Globus pallidus (tissue), 1 donor: ENCODE measurements around the gene LY6G5B.
A peak's percentile ranks its signal among the peaks of the same experiment; 100 is the strongest.

ENCODE experiments used
- DNase-seq: peaks from one replicate; pipeline ENCODE4 v3.0.0-alpha.2; 2015; ENCODE audit warnings: low spot score

LY6G5B gene

DNA sequence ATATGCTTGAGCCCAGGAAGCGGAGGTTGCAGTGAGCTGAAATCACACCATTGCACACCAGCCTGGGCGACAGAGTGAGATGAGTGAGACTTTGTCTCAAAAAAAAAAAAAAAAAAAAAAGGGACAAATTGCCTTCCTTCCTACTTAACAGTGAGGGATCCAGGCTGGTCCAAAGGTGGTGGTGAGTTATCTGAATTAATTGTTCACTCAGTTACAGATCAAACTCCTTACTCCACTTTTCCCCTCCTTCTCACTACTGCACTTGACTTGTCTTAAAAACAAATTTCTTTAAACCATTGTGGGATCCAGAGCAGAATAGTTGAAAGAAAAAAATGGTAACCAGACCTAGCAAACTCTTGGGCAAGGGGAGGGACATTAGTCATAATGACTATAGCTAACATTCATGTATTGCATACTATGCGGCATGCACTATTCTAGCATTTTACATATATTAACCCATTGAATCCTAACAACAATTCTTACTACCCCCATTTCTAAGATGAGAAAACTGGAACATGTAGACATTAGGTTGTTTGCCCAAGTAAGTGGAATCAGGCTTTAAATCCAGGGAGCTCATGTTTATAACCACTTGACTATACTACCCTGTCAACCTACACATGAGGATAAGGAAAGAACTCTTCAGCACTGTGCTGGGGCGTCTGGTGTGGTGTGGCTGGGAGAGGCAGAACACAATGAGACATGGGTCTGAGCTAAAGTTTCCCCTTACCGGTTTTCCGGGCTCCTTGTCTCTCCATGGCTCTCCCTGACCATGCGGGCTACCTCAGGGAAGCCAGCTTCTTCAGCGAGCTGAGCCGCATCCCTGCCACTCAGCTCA lies 6.4 kb upstream of the LY6G5B start:
- no peak for DNase-seq

DNA sequence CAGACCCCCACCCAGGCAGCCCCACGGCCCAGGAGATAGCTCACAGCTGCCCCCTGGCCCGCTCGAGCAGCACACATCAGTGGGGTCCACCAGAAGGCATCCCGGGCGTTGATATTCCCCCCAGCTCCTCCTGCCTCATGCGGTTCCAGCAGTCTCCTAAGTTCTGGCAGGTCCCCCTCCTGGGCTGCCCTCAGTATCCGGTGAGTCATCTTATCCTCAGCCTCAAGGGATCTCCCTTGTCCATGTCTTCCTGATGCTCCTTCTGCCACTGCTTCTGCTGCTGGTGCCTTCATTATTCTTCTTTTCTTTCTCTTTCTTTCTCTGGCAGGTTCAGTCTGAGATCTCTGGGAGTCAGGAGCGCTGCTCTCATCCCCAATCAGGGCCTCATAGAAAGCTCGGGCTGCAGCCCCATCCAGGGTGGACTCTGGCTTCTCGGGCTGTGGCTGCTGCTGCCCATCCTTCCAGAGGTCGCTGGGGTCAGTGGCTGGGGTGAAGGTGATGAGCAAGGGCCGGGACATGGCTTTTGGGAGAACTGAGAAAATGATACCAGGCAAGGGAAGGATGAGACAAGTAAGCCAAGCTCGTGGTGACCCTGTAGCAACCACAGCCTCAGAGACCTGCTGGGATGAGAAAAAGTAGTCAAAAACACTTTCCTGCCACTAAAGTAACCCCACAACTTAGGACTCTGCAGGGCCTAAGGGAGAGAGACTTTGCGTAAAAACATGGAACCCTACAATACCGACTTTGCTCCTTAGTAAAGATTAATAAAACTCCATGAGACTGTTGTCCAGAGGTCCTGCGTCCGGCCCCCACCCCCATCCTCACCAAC lies 5.6 kb upstream of the LY6G5B start:
- no peak for DNase-seq

DNA sequence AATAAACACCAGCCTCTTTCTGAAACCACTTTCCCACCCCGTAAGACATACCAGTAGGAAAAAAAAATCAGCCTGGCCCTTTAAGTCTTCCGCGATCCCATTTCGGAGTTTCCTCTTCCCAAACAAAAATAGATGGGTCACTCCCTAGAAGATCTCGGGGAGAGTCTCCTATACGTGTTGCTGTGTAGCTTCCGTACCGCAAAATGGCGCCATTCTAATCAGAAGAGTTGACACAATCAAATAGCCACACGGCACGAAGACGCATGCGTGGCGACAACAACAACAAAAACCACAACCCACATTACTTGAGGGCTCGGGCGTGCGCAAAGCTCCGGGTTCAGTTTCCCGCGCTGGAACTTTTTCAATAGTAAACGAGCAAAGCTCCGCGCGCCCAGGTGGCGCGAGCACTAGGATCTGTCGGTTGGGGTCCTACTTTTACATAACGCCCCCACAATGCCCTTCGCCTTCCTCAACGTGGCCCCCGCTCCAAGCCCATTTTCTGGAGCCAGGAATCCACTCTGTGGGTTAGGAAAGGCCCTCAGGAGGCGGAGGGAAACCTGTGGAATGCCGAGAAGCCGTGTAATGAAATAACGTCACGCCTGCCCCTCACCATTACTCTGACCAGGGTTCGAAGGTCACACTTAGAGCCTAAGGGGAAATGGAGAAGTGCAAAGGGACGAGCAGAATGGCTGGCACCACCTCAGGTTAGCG lies 4.8 kb upstream of the LY6G5B start, which contains the start of gene GPANK1:
TSS of gene GPANK1 (minus strand) at position 208 of the 711 bp plus-strand sequence. CDS start 519 bp downstream, outside the sequence.
- DNase-seq: peak; percentile 94

DNA sequence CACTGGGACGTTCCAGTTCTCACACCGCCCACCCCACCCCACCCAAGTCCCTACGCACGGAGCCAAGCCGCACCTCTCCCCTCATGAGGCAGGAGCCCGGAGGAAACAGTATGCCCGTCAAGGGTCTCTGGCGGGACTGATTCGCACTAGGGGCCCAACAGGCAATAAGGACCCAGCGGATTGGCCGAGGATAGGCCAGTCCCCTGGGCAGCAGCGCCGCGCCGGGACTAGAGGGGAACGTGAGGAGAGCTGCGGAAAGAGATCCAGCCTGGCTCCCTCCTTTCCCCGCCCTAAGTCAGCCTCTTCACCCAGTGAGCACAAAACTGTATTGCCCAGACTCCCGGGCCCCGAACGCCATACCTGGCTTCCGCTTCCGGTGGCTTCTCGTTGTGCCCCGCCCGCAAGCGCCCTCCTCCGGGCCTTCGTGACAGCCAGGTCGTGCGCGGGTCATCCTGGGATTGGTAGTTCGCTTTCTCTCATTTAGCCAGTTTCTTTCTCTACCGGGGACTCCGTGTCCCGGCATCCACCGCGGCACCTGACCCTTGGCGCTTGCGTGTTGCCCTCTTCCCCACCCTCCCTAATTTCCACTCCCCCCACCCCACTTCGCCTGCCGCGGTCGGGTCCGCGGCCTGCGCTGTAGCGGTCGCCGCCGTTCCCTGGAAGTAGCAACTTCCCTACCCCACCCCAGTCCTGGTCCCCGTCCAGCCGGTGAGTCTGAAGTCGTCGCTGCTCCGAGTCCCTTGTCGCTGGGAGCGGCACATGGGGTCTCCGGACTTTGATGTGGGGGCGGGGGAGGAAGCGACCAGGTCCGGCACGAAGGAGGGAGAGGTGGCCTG lies 4.1 kb upstream of the LY6G5B start, which contains the start of gene CSNK2B:
TSS of gene CSNK2B (plus strand) at position 580 of the 836 bp plus-strand sequence. CDS start 752 bp downstream, outside the sequence.
- peak; percentile 99 for DNase-seq

DNA sequence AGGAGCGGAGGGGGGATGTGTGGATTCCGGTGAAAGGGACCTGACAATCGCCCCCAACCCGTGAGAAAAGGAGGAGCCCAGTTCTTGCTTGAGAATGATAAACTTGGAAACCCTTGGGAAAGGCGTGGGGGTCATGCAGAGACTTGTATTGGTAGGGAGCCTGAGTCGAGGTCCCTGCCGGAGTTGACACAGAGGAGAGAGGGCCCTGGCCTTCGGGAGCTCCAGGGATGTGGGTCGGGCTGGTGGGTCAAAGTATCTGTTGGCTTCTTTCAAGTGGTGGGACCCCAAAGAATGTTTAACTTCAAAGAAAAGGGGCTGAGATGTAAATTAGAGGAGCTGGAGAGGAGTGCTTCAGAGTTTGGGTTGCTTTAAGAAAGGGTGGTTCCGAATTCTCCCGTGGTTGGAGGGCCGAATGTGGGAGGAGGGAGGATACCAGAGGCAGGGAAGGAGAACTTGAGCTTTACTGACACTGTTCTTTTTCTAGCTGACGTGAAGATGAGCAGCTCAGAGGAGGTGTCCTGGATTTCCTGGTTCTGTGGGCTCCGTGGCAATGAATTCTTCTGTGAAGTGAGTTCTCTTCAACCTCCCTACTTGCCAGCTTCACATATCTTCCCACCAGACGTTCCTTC lies 3.3 kb upstream of the LY6G5B start:
- no peak for DNase-seq

DNA sequence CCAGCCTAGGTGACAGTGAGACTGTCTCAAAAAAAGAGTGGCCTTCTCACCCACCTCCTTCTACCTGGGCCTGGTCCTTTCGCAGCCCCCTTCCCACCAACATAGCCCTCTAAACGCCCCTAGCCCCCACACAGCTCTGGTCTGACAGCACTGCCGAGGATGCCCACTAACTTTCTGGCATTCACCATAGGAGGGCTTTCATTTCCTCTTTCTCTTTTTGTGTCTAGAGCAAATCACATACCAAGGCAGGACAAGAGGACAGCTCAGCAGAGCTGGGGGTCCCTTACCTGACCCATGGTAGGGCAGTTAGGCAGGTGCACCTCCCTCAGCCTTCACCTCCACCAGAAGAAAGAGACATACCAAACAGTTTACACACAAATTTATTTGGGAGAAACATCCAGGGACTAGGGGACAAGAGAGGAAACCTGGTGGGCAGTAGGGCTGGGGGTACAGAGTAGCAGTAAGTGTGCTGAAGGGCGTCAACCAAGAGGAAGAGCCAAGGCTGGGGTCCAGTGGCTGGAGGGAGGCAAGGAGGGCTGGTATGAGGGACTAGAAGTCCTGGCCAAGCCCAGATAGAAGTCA lies 6.6 kb downstream of the LY6G5B start:
- DNase-seq: no peak

DNA sequence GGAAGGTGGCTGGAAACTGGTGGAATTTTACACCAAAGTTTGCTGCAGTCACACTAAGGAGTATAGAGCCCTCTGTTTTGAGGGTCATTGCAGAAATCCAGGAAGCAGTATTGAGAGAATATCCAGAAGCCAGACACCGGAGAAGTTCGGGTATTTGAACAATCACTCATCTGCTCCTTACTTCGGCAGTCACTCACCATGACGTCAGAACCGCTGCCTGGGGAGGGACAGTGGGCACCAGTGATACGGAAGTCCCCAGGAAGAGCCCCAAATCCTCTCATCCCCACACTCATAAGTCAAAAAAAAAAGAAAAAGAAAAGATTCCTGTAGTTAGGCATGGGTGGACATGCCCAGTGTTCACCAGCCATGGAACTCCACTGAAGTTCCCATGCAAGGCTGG lies 7.1 kb downstream of the LY6G5B start:
- DNase-seq: no peak

DNA sequence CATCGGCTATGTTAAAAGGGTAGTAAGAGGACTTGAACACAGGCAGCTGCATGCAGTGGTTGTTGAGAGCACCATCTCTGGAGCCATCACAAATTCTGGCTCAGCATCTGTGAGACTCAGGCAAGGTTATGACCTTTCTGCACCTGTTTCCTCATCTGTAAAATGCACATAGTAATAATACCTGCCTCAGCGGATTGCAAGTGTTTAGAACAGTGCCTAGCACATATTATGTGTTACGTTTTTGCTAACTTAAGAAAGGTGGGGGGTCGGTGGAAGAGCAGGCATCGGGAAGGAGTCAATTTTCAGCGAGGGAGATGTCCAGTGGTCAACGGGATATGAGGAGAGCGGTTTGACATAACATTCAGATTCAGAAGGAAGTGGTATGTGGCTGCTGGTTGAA lies 8.2 kb downstream of the LY6G5B start:
- DNase-seq: no peak

DNA sequence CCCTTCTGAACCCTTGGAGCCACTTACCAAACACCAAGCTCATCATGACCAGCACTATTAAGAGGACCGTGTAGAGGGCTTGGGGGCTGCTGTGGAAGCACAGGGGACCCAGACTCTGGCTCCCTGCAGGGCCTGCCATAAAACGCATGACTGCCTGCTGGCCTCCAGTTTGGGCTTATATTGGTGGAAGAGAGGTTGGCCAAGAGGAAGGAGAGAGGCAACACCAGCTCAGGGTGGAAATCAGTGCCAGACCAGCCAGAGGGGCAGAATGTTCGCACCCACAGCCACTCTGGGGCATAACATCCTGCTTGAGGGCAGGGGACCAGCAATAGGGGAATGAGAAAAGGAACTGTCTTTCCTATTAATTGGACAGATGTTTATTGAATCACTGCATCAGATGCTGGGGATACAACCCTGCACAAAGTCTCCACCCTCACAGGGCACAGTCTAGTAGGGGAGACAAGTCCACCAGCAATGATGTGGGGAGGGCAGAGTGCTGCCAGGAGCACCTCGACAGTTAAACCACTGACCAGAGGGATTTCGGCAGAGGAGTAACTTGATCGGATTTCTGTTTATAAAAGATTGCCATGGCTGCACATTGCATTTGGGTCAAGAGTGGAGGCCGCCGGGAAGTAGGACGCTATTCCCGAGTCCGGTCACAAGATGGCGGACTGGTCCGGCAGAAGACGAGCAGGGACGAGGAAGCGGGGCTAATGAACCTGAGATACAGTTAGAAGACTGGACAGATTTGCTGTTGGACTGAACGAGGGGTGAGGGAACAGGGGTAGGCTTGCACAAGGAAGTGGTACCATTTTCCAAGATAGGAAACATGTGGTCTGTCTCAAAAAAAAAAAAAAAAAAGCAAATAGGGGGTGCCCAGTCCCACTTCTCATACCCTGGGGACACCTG lies 10.7 kb downstream of the LY6G5B start, which contains the start of gene LY6G5C:
TSS of gene LY6G5C (minus strand) at position 842 of the 909 bp plus-strand sequence. CDS start at position 148, 694 bp downstream.
- peak; percentile 63 for DNase-seq

DNA sequence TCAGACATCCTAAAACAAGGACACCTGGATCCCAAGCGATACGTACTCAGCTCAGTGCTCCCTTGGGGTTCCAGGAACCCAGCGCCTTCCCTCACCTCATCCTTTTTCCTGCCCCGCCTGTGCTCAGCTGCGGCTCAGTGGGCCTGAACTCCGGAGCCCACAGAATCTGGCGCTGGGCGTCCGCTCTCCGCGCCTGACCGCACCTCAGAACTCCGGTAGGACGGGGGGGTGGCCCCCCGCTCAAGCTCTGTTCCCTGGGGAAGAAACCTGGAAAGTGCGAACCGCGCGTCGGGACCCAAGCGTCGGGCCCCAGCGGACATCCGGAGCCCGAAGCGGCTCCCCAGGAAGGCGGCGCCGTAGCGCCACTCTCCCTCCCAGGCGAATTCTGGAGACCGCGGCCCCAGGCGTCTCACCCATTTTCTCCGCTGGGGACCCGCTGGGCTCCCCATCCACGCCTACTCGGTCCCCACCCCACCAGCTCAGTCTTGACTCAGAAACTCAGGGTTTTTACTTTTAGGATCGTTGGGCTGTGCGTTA lies 11.4 kb downstream of the LY6G5B start:
- no peak for DNase-seq

DNA sequence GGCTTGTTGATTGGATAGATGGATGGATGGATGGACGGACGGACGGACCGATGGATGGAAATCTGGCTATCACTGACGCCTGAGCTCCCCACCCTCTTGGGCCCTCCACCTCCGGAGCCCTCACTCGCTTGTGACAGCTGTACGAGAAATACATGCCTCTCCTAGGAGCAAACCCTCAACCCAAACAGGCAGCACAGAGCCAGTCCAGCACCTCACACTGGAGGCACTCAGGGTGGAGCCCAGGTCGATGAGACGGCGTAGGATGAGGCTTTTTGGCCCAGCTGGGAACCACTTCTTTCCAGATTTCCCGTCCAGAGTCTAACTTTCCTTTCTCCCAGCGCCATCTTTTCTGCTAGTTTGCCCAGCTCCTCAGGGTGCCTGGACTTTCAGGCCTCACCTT lies 13.8 kb downstream of the LY6G5B start:
- no peak for DNase-seq

DNA sequence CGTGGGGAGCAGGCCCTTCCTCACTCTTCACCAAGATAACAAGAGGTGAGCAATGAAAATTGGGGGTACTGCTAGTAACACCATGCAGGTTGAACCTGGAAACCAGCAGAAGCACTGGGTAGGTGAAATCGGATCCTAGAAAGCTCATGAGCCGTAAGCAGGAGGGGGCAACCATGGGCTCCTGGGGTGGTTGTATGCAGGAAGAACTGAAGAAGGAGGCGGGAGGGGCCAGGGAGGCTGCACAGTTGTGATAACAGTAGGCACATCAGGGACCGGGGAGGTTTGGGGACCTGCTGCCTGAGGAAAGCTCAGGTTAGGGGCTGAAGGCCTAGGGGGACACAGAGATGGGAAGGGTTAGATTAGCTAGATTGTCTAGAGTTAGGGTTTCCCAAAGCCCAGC lies 16.7 kb downstream of the LY6G5B start:
- DNase-seq: no peak

DNA sequence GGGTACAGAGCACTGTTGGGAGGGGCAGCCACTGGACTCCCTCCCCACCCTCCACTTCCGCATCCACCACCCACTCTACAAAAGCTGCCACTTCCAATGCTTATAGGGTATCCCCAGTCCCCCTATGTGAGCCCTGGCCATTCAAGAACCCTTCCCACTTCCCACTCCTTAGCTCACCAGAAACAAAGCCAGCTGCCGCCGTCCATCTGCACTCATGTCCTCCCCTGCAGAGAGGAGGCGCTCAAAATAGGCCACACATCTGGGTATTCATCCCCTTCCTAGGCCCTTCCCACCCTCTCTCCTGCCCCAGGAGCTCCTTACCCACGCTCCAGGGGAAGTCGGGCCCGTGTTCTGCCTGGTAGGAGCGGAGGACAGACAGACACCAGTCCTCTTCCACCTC lies 17.5 kb downstream of the LY6G5B start:
- no peak for DNase-seq

DNA sequence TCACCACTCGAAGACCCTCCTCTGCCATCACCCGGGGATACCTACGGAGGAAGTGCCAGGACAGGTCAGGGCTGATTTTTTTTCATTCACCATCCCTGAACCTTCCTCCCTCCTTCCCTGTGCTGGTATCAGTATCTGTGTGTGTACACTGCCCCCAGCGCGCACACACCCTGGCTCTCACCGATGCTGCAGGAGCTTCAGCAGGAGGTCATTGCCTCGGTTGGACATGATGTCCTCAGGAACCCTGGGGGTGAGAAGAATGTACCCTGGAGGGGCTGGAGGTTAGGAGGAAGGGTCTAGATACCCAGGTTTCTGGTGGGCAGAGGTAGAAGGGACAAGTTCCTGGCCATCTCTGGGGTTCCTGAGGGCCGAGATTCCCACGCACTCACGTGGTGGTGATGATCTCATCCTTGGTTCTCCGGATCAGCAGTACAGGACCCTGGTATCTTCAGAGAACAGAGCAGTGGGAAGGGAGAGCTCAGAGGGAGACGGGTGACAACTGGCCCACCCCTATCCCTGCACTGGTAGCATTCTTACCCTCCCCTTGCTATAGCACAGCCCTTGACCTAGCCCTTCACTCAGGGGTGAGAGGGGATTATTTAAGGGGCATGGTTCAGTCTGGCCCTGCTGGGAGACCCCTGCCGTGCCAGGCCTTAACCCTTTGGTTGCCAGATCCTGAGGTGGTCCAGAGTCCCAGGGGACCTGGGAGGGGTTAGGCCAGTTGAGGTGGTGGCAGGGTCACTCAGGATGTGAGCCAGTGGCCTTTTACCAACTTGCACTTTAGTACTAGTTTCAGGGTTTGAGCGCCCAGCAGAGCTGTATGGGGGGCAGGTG lies 18.3 kb downstream of the LY6G5B start:
- DNase-seq: no peak

DNA sequence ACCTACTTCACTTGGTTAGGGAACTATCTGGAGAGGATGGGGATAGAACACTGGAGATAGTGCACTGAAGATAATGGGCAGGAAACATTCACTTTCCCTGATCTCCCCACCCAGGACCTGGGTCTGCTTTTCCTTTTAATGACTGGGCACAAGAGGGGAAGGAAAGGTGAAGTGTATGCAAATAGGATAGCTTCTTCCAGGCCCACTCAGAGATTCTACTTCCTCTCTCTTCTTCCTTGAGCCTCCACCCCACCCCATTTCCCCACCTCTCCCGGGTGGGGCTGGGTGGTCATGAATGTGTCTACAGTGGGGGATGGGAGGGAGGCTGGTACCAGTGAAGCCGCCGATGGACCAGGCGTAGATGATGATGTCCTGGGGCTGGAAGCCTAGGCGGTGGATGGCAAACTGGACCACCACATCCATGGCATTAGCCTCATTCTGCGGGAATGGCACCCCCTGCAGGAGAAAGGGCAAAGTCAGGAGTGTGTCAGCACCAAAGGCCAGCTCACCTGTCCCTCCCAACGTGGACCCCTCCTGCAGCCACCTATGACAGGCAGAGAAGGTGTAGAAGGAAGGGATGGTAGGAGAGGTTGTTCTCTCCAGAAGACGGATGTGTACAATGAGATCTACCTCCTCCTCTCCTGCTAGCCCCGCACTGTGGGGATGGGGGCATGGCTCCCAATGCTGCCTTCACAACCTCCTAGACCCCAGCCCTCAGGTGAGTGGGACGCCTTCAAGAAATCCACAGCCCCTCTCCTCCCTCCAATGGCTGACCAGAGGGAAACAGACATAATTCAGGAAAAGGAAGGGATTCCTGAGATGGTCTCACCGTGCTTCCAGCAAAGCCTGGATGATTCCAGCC lies 19.7 kb downstream of the LY6G5B start:
- no peak for DNase-seq

DNA sequence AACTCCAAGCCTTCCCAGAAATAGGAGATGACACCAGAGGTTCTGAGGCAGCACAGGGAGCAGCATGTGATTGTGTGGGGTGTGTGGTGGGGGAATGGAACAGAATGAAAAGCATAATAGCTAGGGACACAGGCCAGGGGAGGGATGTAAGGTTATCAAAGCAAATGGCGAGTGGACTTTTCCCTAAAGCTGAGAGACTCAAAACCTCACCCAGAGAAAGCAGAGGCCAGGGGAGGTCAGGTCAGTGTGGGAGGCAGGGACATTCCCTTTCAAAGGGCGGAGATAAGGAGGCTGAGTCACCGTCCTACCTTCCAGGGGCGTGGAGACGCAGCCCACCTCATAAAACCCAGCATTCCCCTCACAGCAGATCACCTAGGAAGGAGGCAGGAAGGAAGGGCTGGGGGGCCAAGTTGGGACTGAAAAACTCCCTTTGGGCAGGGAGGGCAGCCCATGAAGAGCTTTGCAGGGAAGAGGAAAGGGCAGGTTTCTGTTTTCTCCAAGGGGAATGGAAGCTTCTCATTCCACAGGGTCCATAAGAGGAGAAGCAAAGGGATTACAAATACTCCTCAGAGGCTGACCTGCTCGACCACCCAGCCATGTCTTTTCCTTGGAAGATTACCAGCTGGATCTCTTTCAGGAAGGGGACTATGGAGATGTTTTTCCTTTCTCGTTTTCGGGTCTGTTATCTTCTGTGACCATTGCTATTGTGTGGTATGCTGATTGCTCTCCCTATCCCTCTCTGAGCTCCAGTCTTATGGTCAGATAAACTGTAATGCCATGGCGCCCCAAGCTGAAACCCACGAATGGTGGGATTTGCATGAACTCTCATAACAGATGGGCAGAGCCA lies 20.7 kb downstream of the LY6G5B start:
- peak; percentile 19 for DNase-seq
